SK-N-SH (cell line): Measurements from ENCODE around the gene AFF1. TPM values are rescaled to one million over a fixed set of nuclear protein-coding genes. Genes with fewer than 3 reads are reported as not detected.
"Not testable (repeated sequence)": the region's sequence is repeated elsewhere in the genome, so short reads cannot be mapped to it uniquely, and the experiment has no call there.

ENCODE experiments used
- CTCF ChIA-PET: fragments of 300-600, 350-600 bp; formaldehyde crosslinking; extraction: SDS; loops from one replicate; lab custom pipeline; 2021; lab: Yijun Ruan, JAX
- POLR2A ChIA-PET: fragments of 350-600 bp; sonication (Branson Sonifier 250); formaldehyde crosslinking; extraction: SDS; loops from one replicate; lab custom pipeline; 2020; ENCODE audit warnings: antibody characterized with exemption, inconsistent platforms; lab: Yijun Ruan, JAX
- DNase-seq: peaks from one replicate; pipeline ENCODE4 v3.0.0; 2012
- H2AFZ ChIP-seq: fragments of 200-600 bp; sonication (generic); 2 replicates; pipeline ENCODE4 v1.8.1; 2016; ENCODE audit warnings: antibody characterized with exemption, mild to moderate bottlenecking, low read depth
- H3F3A ChIP-seq: fragments of 200-600 bp; sonication (generic); replicated peaks from 2 replicates; pipeline ENCODE3; 2016; ENCODE audit warnings: antibody characterized with exemption, mild to moderate bottlenecking; ENCODE audit not compliant: insufficient read depth
- H3K27ac ChIP-seq, 2 experiments: fragments of 200-500 bp in 1 of 2; fragments of 200-600 bp in 1 of 2; sonication (Bioruptor generic) in 1 of 2; sonication (generic), shearing (Covaris generic) in 1 of 2; 2 replicates each; pipeline versions ENCODE4 v1.5.1 to v1.6.1; 2014 to 2016; ENCODE audit warnings: low read depth in 2 of 2, inconsistent platforms in 1 of 2, low read length in 1 of 2, mild to moderate bottlenecking in 1 of 2, mixed read lengths in 1 of 2
- H3K27me3 ChIP-seq: fragments of 200-600 bp; sonication (generic), shearing (Covaris generic); 2 replicates; pipeline ENCODE4 v1.6.1; 2016; ENCODE audit warnings: mixed run types; ENCODE audit not compliant: insufficient read depth
- H3K36me3 ChIP-seq, 2 experiments: fragments of 200-500 bp in 1 of 2; fragments of 200-600 bp in 1 of 2; sonication (Bioruptor generic) in 1 of 2; sonication (generic) in 1 of 2; replicated peaks in 1 of 2; 2 replicates each; pipeline versions ENCODE3 to v1.5.1; 2014 to 2016; ENCODE audit warnings: low read length in 1 of 2, mild to moderate bottlenecking in 1 of 2; ENCODE audit not compliant: insufficient read depth in 2 of 2, control insufficient read depth in 1 of 2
- H3K4me1 ChIP-seq, 2 experiments: fragments of 200-500 bp in 1 of 2; fragments of 200-600 bp in 1 of 2; sonication (Bioruptor generic) in 1 of 2; sonication (generic), shearing (Covaris generic) in 1 of 2; 2 replicates each; pipeline versions ENCODE4 v1.5.1 to v1.6.1; 2014 to 2016; ENCODE audit warnings: low read depth in 1 of 2, low read length in 1 of 2, mixed run types in 1 of 2; ENCODE audit not compliant: insufficient read depth in 2 of 2, control insufficient read depth in 1 of 2
- H3K4me2 ChIP-seq: fragments of 200-600 bp; sonication (generic), shearing (Covaris generic); 2 replicates; pipeline ENCODE4 v1.6.1; 2017; ENCODE audit warnings: mixed run types
- H3K4me3 ChIP-seq, 2 experiments: fragments of 200-500 bp in 1 of 2; fragments of 200-600 bp in 1 of 2; sonication (Bioruptor generic) in 1 of 2; sonication (generic), shearing (Covaris generic) in 1 of 2; 2 replicates each; pipeline versions ENCODE4 v1.5.1 to v1.8.1; 2014 to 2016; ENCODE audit warnings: low read depth in 2 of 2, inconsistent platforms in 1 of 2, low read length in 1 of 2, mild to moderate bottlenecking in 1 of 2, mixed read lengths in 1 of 2, moderate library complexity in 1 of 2
- H3K79me2 ChIP-seq: fragments of 200-600 bp; sonication (generic); 2 replicates; pipeline ENCODE4 v1.8.1; 2017; ENCODE audit warnings: mild to moderate bottlenecking; ENCODE audit not compliant: insufficient read depth
- H3K9ac ChIP-seq: fragments of 200-600 bp; sonication (generic); 2 replicates; pipeline ENCODE4 v1.6.1; 2017; ENCODE audit warnings: mixed run types
- H3K9me2 ChIP-seq: fragments of 200-600 bp; sonication (generic); 2 replicates; pipeline ENCODE4 v1.6.1; 2017; ENCODE audit warnings: mixed run types
- H3K9me3 ChIP-seq: fragments of 200-600 bp; sonication (generic); 2 replicates; pipeline ENCODE4 v1.6.1; 2017; ENCODE audit warnings: mixed run types, mild to moderate bottlenecking, moderate library complexity
- H4K20me1 ChIP-seq: fragments of 200-600 bp; sonication (generic); 2 replicates; pipeline ENCODE4 v1.6.1; 2017; ENCODE audit warnings: mild to moderate bottlenecking, mixed run types; ENCODE audit not compliant: insufficient read depth
- EP300 ChIP-seq, 2 experiments: IDR thresholded peaks; 2 replicates each; pipeline versions ENCODE4 v1.4.0 to v1.6.1; 2012; ENCODE audit warnings: borderline replicate concordance in 1 of 2, low read depth in 1 of 2, low read length in 1 of 2
- IRF3 ChIP-seq: fragments of 150-350 bp; IDR thresholded peaks from 2 replicates; pipeline ENCODE4 v1.6.1; 2016; ENCODE audit warnings: mild to moderate bottlenecking, low read depth, low read length
- MXI1 ChIP-seq: IDR thresholded peaks from 2 replicates; pipeline ENCODE4 v1.6.1; 2012; ENCODE audit warnings: mild to moderate bottlenecking, low read depth, low read length, improper control_type of control experiment
- PBX3 ChIP-seq: IDR thresholded peaks from 2 replicates; pipeline ENCODE4; 2012
- RAD21 ChIP-seq: IDR thresholded peaks from 2 replicates; pipeline ENCODE4 v1.6.1; 2012; ENCODE audit warnings: mild to moderate bottlenecking, low read length
- RCOR1 ChIP-seq: fragments of 150-350 bp; IDR thresholded peaks from 2 replicates; pipeline ENCODE4 v1.6.1; 2017; ENCODE audit warnings: antibody characterized with exemption, low read length
- RFX5 ChIP-seq: IDR thresholded peaks from 2 replicates; pipeline ENCODE4 v1.6.1; 2012; ENCODE audit warnings: mild to moderate bottlenecking, improper control_type of control experiment, low read length
- SIN3A ChIP-seq: IDR thresholded peaks from 2 replicates; pipeline ENCODE4 v1.6.1; 2012; ENCODE audit warnings: low read depth, mild to moderate bottlenecking, low read length, moderate library complexity, borderline replicate concordance
- TCF12 ChIP-seq: IDR thresholded peaks from 2 replicates; pipeline ENCODE4 v1.4.0; 2012
- YY1 ChIP-seq: IDR thresholded peaks from 2 replicates; pipeline ENCODE4 v1.4.0; 2012; ENCODE audit warnings: low read depth, mild to moderate bottlenecking
- WGBS: methylation state at CpG from one replicate; pipeline ENCODE4 v1.1.6; 2017; ENCODE audit warnings: low lambda C conversion rate; 5-methylcytosine and 5-hydroxymethylcytosine counted together
- polyA plus RNA-seq, 3 experiments: library from polyadenylated mRNA; depleted of rRNA; stranded (reverse); fragments of >200 nt; gene quantifications; 2 replicates each; pipeline ENCODE4 v1.2.3, GENCODE V29; 2012

Gene AFF1
- polyA plus RNA-seq, 1 of the 3 experiments (the other 2 are of a cell fraction), result 2.7 TPM

DNA sequence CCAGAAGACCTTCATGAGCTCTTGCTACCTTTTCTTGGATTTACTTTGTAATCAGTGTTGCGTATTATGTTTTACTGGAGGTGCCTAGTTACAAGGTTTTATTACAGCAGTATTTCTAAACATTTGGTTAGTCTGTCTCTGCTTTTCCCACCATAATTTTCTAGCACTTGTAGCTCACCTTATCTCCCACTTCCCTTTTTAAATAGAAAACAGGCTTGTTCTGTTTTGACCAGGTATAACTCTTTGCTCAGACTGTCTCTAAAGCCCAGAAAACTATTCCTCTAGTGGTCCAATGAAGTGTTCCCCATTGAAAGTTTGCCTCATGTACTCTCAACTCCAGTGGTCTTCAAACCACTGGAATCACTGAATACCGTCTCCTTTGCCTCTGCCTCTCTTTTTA is 43.9 kb downstream of the AFF1 start:
- H3F3A ChIP-seq, result peaks cover 7% of the 10 kb centered on the region
- no peaks in the 10 kb centered on the region for H4K20me1 ChIP-seq
- H2AFZ ChIP-seq, result no peak overlapping the region
- H3K9me3 ChIP-seq, result no peaks in the 10 kb centered on the region
- POLR2A ChIA-PET, result no interaction called here
- TF ChIP-seq PBX3 (no peak), SIN3A (no peak), MXI1 (no peak), RAD21 (no peak), RCOR1 (no peak), IRF3 (no peak), RFX5 (no peak)
- TF ChIP-seq, all 33 proteins: peak for 0
- CTCF ChIA-PET, result interaction anchor here (0.6 to 1.9 kb wide), 3 partner anchors 18 to 56 kb away, joined by 3 to 4 read pairs (median 3); no protein-coding TSS in a partner anchor
- H3K9me2 ChIP-seq, result no peaks in the 10 kb centered on the region
- H3K4me1 ChIP-seq, result peaks cover 0 to 17% of the 10 kb centered on the region in 2 experiments; a peak in 1 of 4 replicates
- DNase-seq, result no peak
- WGBS, result 48% methylated on average over 2 of the region's 2 CpGs
- H3K79me2 ChIP-seq, result no peaks in the 10 kb centered on the region
- no peak overlapping the region for H3K4me2 ChIP-seq
- no peak overlapping the region for H3K4me3 ChIP-seq
- H3K27ac ChIP-seq, result no peak overlapping the region
- no peaks in the 10 kb centered on the region for H3K36me3 ChIP-seq
- no peaks in the 10 kb centered on the region for H3K27me3 ChIP-seq
- no peak overlapping the region for H3K9ac ChIP-seq

DNA sequence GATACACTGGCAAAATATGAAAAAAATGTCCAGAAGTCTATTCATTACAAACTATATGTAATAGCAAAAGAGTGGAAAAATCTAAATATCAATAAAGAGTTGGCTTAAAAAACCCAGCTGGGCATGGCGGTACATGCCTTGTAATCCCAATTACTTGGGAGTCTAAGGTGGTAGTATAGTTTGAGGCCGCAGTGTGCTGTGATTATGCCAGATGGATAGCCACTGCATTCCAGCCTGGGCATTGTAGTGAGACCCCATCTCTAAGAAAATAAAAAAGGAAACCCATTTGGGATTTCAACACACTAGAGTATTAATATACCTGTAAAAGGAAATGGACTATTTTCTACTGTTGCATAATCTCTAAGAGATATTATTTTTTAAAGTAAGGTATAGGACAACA is 45.4 kb downstream of the AFF1 start:
- H2AFZ ChIP-seq, result no peak overlapping the region
- H3K4me3 ChIP-seq, result no peak overlapping the region
- H3F3A ChIP-seq, result no peaks in the 10 kb centered on the region
- H3K4me1 ChIP-seq, result peaks cover 0 to 8% of the 10 kb centered on the region in 2 experiments; a peak in 1 of 4 replicates
- ChIA-PET CTCF (interaction anchor here (0.9 kb wide), 1 partner anchor 45 kb away, joined by 3 read pairs; the partner anchor contains the start of gene AFF1), POLR2A (no interaction called here)
- TF ChIP-seq SIN3A (no peak), EP300 (IDR thresholded peaks at IDR 0.05; ENCODE audit: borderline replicate concordance in 1 of 2, low read depth in 1 of 2, low read length in 1 of 2) (no peak)
- no peak overlapping the region for H3K9ac ChIP-seq
- H4K20me1 ChIP-seq, result no peaks in the 10 kb centered on the region
- no peak for DNase-seq
- H3K9me3 ChIP-seq, result no peaks in the 10 kb centered on the region
- no peaks in the 10 kb centered on the region for H3K27me3 ChIP-seq
- H3K9me2 ChIP-seq, result no peaks in the 10 kb centered on the region
- H3K27ac ChIP-seq, result no peak overlapping the region
- H3K79me2 ChIP-seq, result no peaks in the 10 kb centered on the region
- H3K36me3 ChIP-seq, result no peaks in the 10 kb centered on the region
- no peak overlapping the region for H3K4me2 ChIP-seq
- WGBS, result 89% methylated on average over 2 of the region's 2 CpGs

DNA sequence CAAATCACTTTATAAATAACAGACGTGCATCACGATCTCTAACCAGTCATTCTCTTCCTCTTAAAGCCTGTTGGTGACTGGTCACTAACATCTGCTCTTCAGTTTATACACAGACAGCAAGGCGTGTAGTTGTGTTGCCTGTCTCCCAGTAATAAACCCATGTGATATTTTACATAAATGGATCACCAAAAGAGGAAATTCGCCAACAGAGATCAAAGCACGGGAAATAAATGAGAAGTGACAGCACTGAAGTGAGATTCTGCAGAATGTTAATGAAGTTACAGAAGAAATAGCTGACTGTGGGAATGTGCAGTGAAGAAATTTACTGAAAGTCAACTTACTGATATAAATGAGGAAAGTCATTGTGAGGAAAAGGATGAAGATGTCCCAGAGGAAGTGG is 47.0 kb downstream of the AFF1 start:
- WGBS, result 90% methylated on average over 5 of the region's 5 CpGs
- ChIA-PET POLR2A (no interaction called here), CTCF (no interaction called here)
- no peaks in the 10 kb centered on the region for H3K36me3 ChIP-seq
- no peak overlapping the region for H3K9ac ChIP-seq
- TF ChIP-seq MXI1, result no peak
- TF ChIP-seq TCF12, result no peak
- no peak for TF ChIP-seq RAD21
- no peak for TF ChIP-seq RCOR1
- TF ChIP-seq YY1, result no peak
- DNase-seq, result no peak
- peaks cover 0 to 8% of the 10 kb centered on the region in 2 experiments; a peak in 1 of 4 replicates for H3K4me1 ChIP-seq
- no peak overlapping the region for H3K27ac ChIP-seq
- H3K4me3 ChIP-seq, result no peak overlapping the region
- H3K79me2 ChIP-seq, result no peaks in the 10 kb centered on the region
- no peak overlapping the region for H2AFZ ChIP-seq
- no peaks in the 10 kb centered on the region for H3K9me3 ChIP-seq
- H4K20me1 ChIP-seq, result no peaks in the 10 kb centered on the region
- no peaks in the 10 kb centered on the region for H3F3A ChIP-seq
- no peak overlapping the region for H3K4me2 ChIP-seq
- H3K27me3 ChIP-seq, result no peaks in the 10 kb centered on the region
- H3K9me2 ChIP-seq, result no peaks in the 10 kb centered on the region

DNA sequence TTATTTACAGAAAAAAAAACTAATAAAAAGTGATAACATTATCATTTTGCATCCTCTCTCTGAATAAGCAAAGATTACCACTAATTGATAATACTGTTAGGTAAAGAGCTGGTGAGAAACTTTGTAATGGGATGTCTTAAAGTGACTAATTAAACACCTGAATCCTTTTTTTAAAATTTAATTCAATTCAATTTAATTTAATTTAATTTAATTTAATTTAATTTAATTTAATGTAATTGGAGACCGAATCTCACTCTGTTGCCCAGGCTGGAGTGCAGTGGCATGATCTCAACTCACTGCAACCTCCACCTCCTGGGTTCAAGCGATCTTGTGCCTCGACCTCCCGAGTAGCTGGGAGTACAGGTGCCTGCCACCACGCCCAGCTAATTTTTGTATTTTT is 51.0 kb downstream of the AFF1 start:
- CTCF ChIA-PET, result not testable (repeated sequence)
- WGBS, result 95% methylated on average over 5 of the region's 5 CpGs

DNA sequence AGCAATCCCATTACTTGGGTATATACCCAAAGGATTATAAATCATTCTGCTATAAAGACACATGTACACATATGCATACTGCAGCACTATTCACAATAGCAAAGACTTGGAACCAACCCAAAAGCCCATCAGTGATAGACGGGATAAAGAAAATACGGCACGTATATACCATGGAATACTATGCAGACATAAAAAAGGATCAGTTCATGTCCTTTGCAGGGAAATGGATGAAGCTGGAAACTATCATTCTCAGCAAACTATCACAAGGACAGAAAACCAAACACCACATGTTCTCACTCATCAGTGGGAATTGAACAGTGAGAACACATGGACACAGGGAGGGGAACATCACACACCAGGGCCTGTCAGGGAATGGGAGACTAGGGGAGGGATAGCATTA is 54.8 kb downstream of the AFF1 start:
- H3K9me3 ChIP-seq, POLR2A ChIA-PET, H3K27me3 ChIP-seq, H3K4me3 ChIP-seq, H3F3A ChIP-seq, H3K4me2 ChIP-seq, H3K36me3 ChIP-seq, H3K27ac ChIP-seq, H4K20me1 ChIP-seq, H3K9me2 ChIP-seq, H3K9ac ChIP-seq, H2AFZ ChIP-seq, H3K79me2 ChIP-seq, CTCF ChIA-PET, DNase-seq, H3K4me1 ChIP-seq: not testable (repeated sequence)
- WGBS, result 93% methylated on average over 3 of the region's 3 CpGs

More for the DNA sequence above, 51.0 kb downstream of the AFF1 start:
- H3K9me2 ChIP-seq, H3K9ac ChIP-seq, POLR2A ChIA-PET, H4K20me1 ChIP-seq, H3K9me3 ChIP-seq, H3K4me1 ChIP-seq, H3F3A ChIP-seq, H3K79me2 ChIP-seq, H3K4me2 ChIP-seq, H2AFZ ChIP-seq, H3K4me3 ChIP-seq, H3K27me3 ChIP-seq, H3K36me3 ChIP-seq, DNase-seq, H3K27ac ChIP-seq: not testable (repeated sequence)
